Lung (tissue), 12 donors: ENCODE results near the gene TRPM2. TPM values are rescaled to one million over a fixed set of nuclear protein-coding genes. Genes with fewer than 3 reads are reported as not detected.

Experiments used
- ATAC-seq: fragments of 200-7000 bp; cut with Tn5 transposase; one replicate; pipeline ENCODE4 v1.9.1; 2020; ENCODE audit warnings: moderate number of reproducible peaks; ENCODE audit not compliant: insufficient read depth, low FRiP score
- DNase-seq, 3 donors: peaks; one replicate each; pipeline ENCODE4 v3.0.0-alpha.2; 2013 to 2017
- H3K27ac ChIP-seq, 2 donors: one replicate each; pipeline ENCODE4 v1.5.1; 2013; ENCODE audit warnings: mild to moderate bottlenecking in 2 of 2, moderate library complexity in 2 of 2, control low read depth in 1 of 2, inconsistent platforms in 1 of 2, low read depth in 1 of 2, low read length in 1 of 2
- H3K27me3 ChIP-seq, 3 donors: one replicate each; pipeline ENCODE4 v1.5.1; 2013; ENCODE audit warnings: low read length in 2 of 3; ENCODE audit not compliant: control insufficient read depth in 3 of 3, insufficient read depth in 3 of 3
- H3K36me3 ChIP-seq, 4 donors: one replicate each; pipeline ENCODE4 v1.5.1; 2013; ENCODE audit warnings: low read length in 4 of 4, mild to moderate bottlenecking in 1 of 4, moderate library complexity in 1 of 4; ENCODE audit not compliant: control insufficient read depth in 4 of 4, insufficient read depth in 4 of 4
- H3K4me1 ChIP-seq, 5 donors: one replicate each; pipeline ENCODE4 v1.5.1; 2013; ENCODE audit warnings: low read length in 5 of 5, mild to moderate bottlenecking in 2 of 5, moderate library complexity in 1 of 5; ENCODE audit not compliant: control insufficient read depth in 5 of 5, insufficient read depth in 5 of 5
- H3K4me3 ChIP-seq: one replicate; pipeline ENCODE4 v1.5.1; 2013; ENCODE audit warnings: mild to moderate bottlenecking, control low read depth, moderate library complexity
- H3K9ac ChIP-seq, 2 donors: one replicate each; pipeline ENCODE4 v1.5.1; 2013; ENCODE audit warnings: low read length in 2 of 2, control low read depth in 1 of 2; ENCODE audit not compliant: insufficient read depth in 1 of 2
- H3K9me3 ChIP-seq, 4 donors: one replicate each; pipeline ENCODE4 v1.5.1; 2013; ENCODE audit warnings: low read length in 3 of 4, mild to moderate bottlenecking in 1 of 4, moderate library complexity in 1 of 4; ENCODE audit not compliant: control insufficient read depth in 4 of 4, insufficient read depth in 3 of 4
- WGBS, 2 donors: extraction: QIAGEN DNeasy Blood & Tissue Kit; methylation state at CpG; one replicate each; pipeline ENCODE4 v1.1.7; 2013; 5-methylcytosine and 5-hydroxymethylcytosine counted together
- polyA plus RNA-seq, 2 donors: library from polyadenylated mRNA; stranded (reverse); fragments of 200-250 nt; gene quantifications; one replicate each; pipeline ENCODE4 v1.2.1, GENCODE V29; 2013
- total RNA-seq, 2 donors: library from RNA; depleted of rRNA in 1 of 2; stranded (reverse); fragments of >200 nt in 1 of 2; gene quantifications; one replicate each; pipeline ENCODE4 v1.2.1, GENCODE V29; 2014 to 2021
- TF ChIP-seq, protein P1 (sequence below): IDR thresholded peaks from 2 replicates; pipeline ENCODE4 v1.5.1; 2012; ENCODE audit warnings: mild to moderate bottlenecking; ENCODE audit errors: control extremely low read depth, extremely low read depth
- donor health status: control.
- donor health status: control.
- donor health status: Bipolar disorder and iron deficiency.
- donor health status: healthy.
- donor health status: DM: yes; HTN: yes; CAD: no.

The TRPM2 gene
- total and polyA plus RNA-seq, 4 donors: 5.9 to 26.2 (median 10.3) TPM

DNA sequence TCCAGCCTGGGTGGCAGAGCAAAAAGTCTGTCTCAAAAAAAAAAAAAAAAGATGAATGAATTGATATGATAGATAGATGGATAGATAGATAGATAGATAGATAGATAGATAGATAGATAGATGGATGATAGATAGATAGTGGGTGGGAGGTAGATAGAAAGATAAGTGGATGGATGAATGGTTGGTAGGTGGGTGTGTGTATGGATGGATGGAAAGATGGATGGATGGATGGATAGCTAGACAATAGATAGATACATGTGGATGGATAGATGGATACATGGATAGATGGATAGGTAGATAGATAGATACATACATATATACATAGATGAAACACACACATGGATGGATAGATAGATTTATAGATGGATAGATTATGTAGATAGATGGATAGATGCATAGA, 28.5 kb downstream of the TRPM2 start:
- TF ChIP-seq, protein P1, sequence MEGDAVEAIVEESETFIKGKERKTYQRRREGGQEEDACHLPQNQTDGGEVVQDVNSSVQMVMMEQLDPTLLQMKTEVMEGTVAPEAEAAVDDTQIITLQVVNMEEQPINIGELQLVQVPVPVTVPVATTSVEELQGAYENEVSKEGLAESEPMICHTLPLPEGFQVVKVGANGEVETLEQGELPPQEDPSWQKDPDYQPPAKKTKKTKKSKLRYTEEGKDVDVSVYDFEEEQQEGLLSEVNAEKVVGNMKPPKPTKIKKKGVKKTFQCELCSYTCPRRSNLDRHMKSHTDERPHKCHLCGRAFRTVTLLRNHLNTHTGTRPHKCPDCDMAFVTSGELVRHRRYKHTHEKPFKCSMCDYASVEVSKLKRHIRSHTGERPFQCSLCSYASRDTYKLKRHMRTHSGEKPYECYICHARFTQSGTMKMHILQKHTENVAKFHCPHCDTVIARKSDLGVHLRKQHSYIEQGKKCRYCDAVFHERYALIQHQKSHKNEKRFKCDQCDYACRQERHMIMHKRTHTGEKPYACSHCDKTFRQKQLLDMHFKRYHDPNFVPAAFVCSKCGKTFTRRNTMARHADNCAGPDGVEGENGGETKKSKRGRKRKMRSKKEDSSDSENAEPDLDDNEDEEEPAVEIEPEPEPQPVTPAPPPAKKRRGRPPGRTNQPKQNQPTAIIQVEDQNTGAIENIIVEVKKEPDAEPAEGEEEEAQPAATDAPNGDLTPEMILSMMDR: no peak
- H3K4me1 ChIP-seq: no peaks in the 10 kb centered on the region
- H3K27ac ChIP-seq: no peak overlapping the region
- H3K27me3 ChIP-seq: peaks cover 0 to 2% (median 2%) of the 10 kb centered on the region in 3 donors
- DNase-seq: no peak
- H3K36me3 ChIP-seq: no peaks in the 10 kb centered on the region
- ATAC-seq: no peak
- no peak overlapping the region for H3K9ac ChIP-seq
- no peak overlapping the region for H3K4me3 ChIP-seq
- peaks cover 0 to 12% (median 5%) of the 10 kb centered on the region in 4 donors for H3K9me3 ChIP-seq

DNA sequence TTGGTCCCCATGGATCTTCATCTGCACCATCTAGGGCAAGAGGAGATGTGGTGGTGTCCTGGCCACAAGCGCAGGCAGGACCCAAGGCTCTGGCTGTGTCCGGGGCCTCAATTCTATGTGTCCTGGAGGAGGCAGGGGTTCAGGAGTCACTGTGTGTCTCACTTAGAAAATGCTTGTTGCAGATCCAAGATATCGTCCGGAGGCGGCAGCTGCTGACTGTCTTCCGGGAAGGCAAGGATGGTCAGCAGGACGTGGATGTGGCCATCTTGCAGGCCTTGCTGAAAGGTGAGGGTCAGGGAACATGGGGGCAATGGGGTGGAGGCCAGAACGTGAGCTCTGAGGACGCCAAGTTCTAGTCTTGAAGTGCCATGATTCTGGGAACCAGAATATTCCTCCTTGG, 29.1 kb downstream of the TRPM2 start:
- no peak for ATAC-seq
- Histone ChIP-seq H3K9ac (no peak overlapping the region), H3K27ac (no peak overlapping the region), H3K4me3 (no peak overlapping the region), H3K4me1 (no peaks in the 10 kb centered on the region), H3K9me3 (peaks cover 0 to 12% (median 5%) of the 10 kb centered on the region in 4 donors), H3K27me3 (peaks cover 0 to 2% (median 2%) of the 10 kb centered on the region in 3 donors), H3K36me3 (no peaks in the 10 kb centered on the region)
- no peak for DNase-seq
- 91 to 92% methylated on average over 9 of the region's 9 CpGs for WGBS, 2 donors
- TF ChIP-seq, protein P1: no peak

DNA sequence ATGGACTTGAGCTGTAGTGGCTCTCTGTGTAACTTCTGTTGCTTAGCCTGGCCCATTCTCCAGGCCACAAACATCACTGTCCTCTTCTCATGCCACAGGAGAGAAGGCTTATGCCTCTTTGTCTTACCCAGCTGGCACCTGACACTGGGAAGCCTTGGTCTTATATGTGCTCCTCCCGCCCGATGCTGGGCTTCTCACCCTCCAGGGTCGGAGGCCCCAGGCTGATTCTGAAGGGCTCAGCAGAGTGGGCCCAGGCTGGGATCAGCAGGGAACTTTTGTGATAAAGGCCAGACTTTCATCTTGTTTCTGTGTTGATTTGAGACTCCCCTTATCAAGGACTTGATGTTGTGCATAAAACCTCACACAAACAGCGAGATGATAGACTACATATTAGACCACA, 29.8 kb downstream of the TRPM2 start:
- Histone ChIP-seq H3K4me3 (no peak overlapping the region), H3K9me3 (peaks cover 0 to 12% (median 5%) of the 10 kb centered on the region in 4 donors), H3K4me1 (no peaks in the 10 kb centered on the region), H3K9ac (no peak overlapping the region), H3K27ac (no peak overlapping the region), H3K27me3 (peaks cover 0 to 2% (median under 1%) of the 10 kb centered on the region in 3 donors), H3K36me3 (no peaks in the 10 kb centered on the region)
- 74 to 89% methylated on average over 4 of the region's 4 CpGs for WGBS, 2 donors
- no peak for ATAC-seq
- TF ChIP-seq, protein P1: no peak
- DNase-seq: no peak

DNA sequence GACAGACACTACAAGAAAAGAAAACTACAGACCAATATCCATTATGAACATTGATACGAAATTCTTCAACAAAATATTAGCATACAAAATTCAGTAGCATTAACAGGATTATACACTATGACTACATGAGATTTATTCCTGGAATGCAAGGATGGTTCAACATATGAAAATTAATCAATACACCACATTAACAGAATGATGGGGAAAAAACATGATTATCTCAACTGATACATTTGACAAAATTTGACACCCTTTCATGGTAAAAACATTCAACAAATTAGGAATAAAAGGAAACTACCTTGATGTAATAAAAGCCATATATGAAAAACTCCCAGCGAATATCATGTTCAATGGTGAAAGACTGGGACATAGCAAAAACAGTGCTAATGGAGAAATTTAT, 31.5 kb downstream of the TRPM2 start:
- DNase-seq: no peak
- Histone ChIP-seq H3K9ac (no peak overlapping the region), H3K27ac (no peak overlapping the region), H3K4me3 (no peak overlapping the region), H3K9me3 (peaks cover 0 to 12% (median 5%) of the 10 kb centered on the region in 4 donors), H3K4me1 (no peaks in the 10 kb centered on the region), H3K36me3 (no peaks in the 10 kb centered on the region), H3K27me3 (peaks cover 0 to 1% (median 0%) of the 10 kb centered on the region in 3 donors)
- no peak for ATAC-seq
- TF ChIP-seq, protein P1: no peak
- WGBS, 2 donors: 67 to 89% methylated on average over 2 of the region's 2 CpGs
